Ovary (tissue), 3 donors: ENCODE data around the gene SLC5A11.

Experiments used
- CTCF ChIP-seq, 3 donors: fragments of 450-650 bp in 2 of 3; fragments of 200-600 bp in 1 of 3; IDR thresholded peaks; one replicate each; pipeline versions ENCODE4 v1.5.1 to v1.8.0; 2016 to 2022; ENCODE audit warnings: antibody characterized with exemption in 3 of 3, mild to moderate bottlenecking in 1 of 3
- EP300 ChIP-seq: sonication (generic); formaldehyde crosslinking; IDR thresholded peaks from one replicate; pipeline ENCODE4 v1.6.1; 2017; ENCODE audit warnings: antibody characterized with exemption
- POLR2A ChIP-seq: fragments of 450-650 bp; IDR thresholded peaks from one replicate; pipeline ENCODE4 v1.6.1; 2017; ENCODE audit warnings: antibody characterized with exemption, mild to moderate bottlenecking, moderate library complexity
- donor health status: DM: no; HTN: no; CAD: no.

- TF ChIP-seq CTCF (IDR thresholded peaks at IDR 0.05) = no peak
- TF ChIP-seq EP300 = no peak
- no peak for TF ChIP-seq POLR2A
Measured at GRCh38 chr16:24873028-24873427, 27.3 kb downstream of the SLC5A11 start.
